GM23338 (cell line): ENCODE data around the gene CEP89. TPM values are rescaled to one million over a fixed set of nuclear protein-coding genes. Genes with fewer than 3 reads are reported as not detected.
A peak's percentile ranks its signal among the peaks of the same experiment; 100 is the strongest.

Experiments
- ATAC-seq: fragments of 200-7000 bp; cut with Tn5 transposase; 3 replicates; pipeline ENCODE4 v1.9.1; 2020
- DNase-seq: peaks from one replicate; pipeline ENCODE4 v3.0.0-alpha.2; 2015; ENCODE audit warnings: low spot score
- H2AFZ ChIP-seq: fragments of 200-600 bp; sonication (generic); 2 replicates; pipeline ENCODE4 v1.8.0; 2016; ENCODE audit warnings: antibody characterized with exemption, mild to moderate bottlenecking, moderate library complexity
- H3F3A ChIP-seq: fragments of 200-600 bp; sonication (generic); replicated peaks from 2 replicates; pipeline ENCODE4 v1.8.0; 2017; ENCODE audit warnings: antibody characterized with exemption, mixed run types, low read depth
- H3K27ac ChIP-seq: fragments of 200-600 bp; sonication (generic); 2 replicates; pipeline ENCODE4 v1.6.1; 2016; ENCODE audit warnings: low read depth
- H3K27me3 ChIP-seq: fragments of 200-600 bp; sonication (generic); 2 replicates; pipeline ENCODE4 v1.8.0; 2016; ENCODE audit warnings: mild to moderate bottlenecking, mixed run types, moderate library complexity; ENCODE audit not compliant: insufficient read depth
- H3K36me3 ChIP-seq: fragments of 200-600 bp; sonication (generic); 2 replicates; pipeline ENCODE4 v1.8.0; 2016; ENCODE audit warnings: mild to moderate bottlenecking; ENCODE audit not compliant: insufficient read depth
- H3K4me1 ChIP-seq: fragments of 200-600 bp; sonication (generic); 2 replicates; pipeline ENCODE4 v1.8.0; 2016; ENCODE audit warnings: mild to moderate bottlenecking, moderate library complexity; ENCODE audit not compliant: insufficient read depth
- H3K4me2 ChIP-seq: fragments of 200-600 bp; sonication (generic); 2 replicates; pipeline ENCODE4 v1.7.1; 2017; ENCODE audit warnings: mixed run types
- H3K4me3 ChIP-seq: fragments of 200-600 bp; sonication (generic); 2 replicates; pipeline ENCODE4 v1.6.1; 2016; ENCODE audit warnings: mixed run types
- H3K79me2 ChIP-seq: fragments of 200-600 bp; sonication (generic); replicated peaks from 2 replicates; pipeline ENCODE4 v1.8.0; 2017; ENCODE audit warnings: mild to moderate bottlenecking; ENCODE audit not compliant: insufficient read depth
- H3K9me2 ChIP-seq: fragments of 200-600 bp; sonication (generic); 2 replicates; pipeline ENCODE4 v1.8.0; 2017; ENCODE audit not compliant: insufficient read depth
- H4K20me1 ChIP-seq: fragments of 200-600 bp; sonication (generic); replicated peaks from 2 replicates; pipeline ENCODE4 v1.8.0; 2017; ENCODE audit warnings: mild to moderate bottlenecking; ENCODE audit not compliant: insufficient read depth
- H3K27ac Mint-ChIP-seq: 2 replicates; pipeline ENCODE4 v1.8.0; 2020; ENCODE audit warnings: inconsistent platforms, mild to moderate bottlenecking, moderate library complexity, mixed read lengths
- H3K27me3 Mint-ChIP-seq: 3 replicates; pipeline ENCODE4 v1.8.0; 2022; ENCODE audit warnings: low read depth, mild to moderate bottlenecking, moderate library complexity, mixed read lengths, inconsistent platforms; ENCODE audit not compliant: insufficient read depth, poor library complexity
- H3K36me3 Mint-ChIP-seq: 3 replicates; pipeline ENCODE4 v1.8.0; 2021; ENCODE audit warnings: low read depth, mild to moderate bottlenecking, inconsistent platforms, moderate library complexity, mixed read lengths
- H3K4me1 Mint-ChIP-seq: 3 replicates; pipeline ENCODE4 v1.8.0; 2020; ENCODE audit warnings: mild to moderate bottlenecking, inconsistent platforms, mixed read lengths
- H3K4me3 Mint-ChIP-seq: 3 replicates; pipeline ENCODE4 v1.8.0; 2021; ENCODE audit warnings: moderate library complexity, mild to moderate bottlenecking, inconsistent platforms, mixed read lengths
- H3K9me3 Mint-ChIP-seq: 3 replicates; pipeline ENCODE4 v1.8.0; 2020; ENCODE audit warnings: moderate library complexity, mild to moderate bottlenecking, inconsistent platforms, mixed read lengths
- CREB1 ChIP-seq: fragments of 250-450 bp; sonication (Bioruptor Pico); IDR thresholded peaks from 2 replicates; pipeline ENCODE4 v1.5.0; 2020; ENCODE audit warnings: low read depth, mild to moderate bottlenecking, moderate library complexity
- ETS1 ChIP-seq: IDR thresholded peaks from 2 replicates; pipeline ENCODE4 v1.6.1; 2016; ENCODE audit warnings: antibody characterized with exemption
- EZH2 ChIP-seq: fragments of 200-600 bp; sonication (generic); IDR thresholded peaks from one replicate; pipeline ENCODE4 v1.8.0; 2017; ENCODE audit warnings: antibody characterized with exemption, mild to moderate bottlenecking, low read depth; ENCODE audit not compliant: unreplicated experiment
- JUNB ChIP-seq: IDR thresholded peaks from one replicate; pipeline ENCODE4 v1.6.1; 2016; ENCODE audit warnings: antibody characterized with exemption; ENCODE audit not compliant: unreplicated experiment
- NANOG ChIP-seq: IDR thresholded peaks from 2 replicates; pipeline ENCODE4 v1.6.1; 2016; ENCODE audit warnings: antibody characterized with exemption, borderline replicate concordance
- POLR2AphosphoS5 ChIP-seq: IDR thresholded peaks from 2 replicates; pipeline ENCODE4 v1.6.1; 2016; ENCODE audit warnings: antibody characterized with exemption, low read depth
- ZNF114 ChIP-seq: fragments of 250-450 bp; sonication (Bioruptor Pico); IDR thresholded peaks from 2 replicates; pipeline ENCODE4 v1.5.0; 2020; ENCODE audit warnings: mild to moderate bottlenecking, moderate library complexity
- ZNF331 ChIP-seq: fragments of 250-450 bp; sonication (Bioruptor Pico); IDR thresholded peaks from 2 replicates; pipeline ENCODE4 v1.5.0; 2020; ENCODE audit warnings: low read depth, mild to moderate bottlenecking, moderate library complexity
- polyA plus RNA-seq: library from polyadenylated mRNA; unstranded; fragments of >200 nt; fragmentation: Nextera tagmentation; extraction: Ambion mirVana; gene quantifications from 2 replicates; pipeline ENCODE4 v1.2.1, GENCODE V29; 2016
- total RNA-seq: library from RNA; depleted of rRNA; stranded (reverse); fragments of >200 nt; shearing (Covaris generic); gene quantifications from 2 replicates; pipeline ENCODE4 v1.2.3, GENCODE V29; 2014
- TF ChIP-seq, protein P1 (sequence below): IDR thresholded peaks from one replicate; pipeline ENCODE4 v1.6.1; 2018; ENCODE audit warnings: antibody characterized with exemption; ENCODE audit not compliant: unreplicated experiment
- TF ChIP-seq, protein P2 (sequence below), 2 experiments: fragments of 200-600 bp in 1 of 2; sonication (generic) in 1 of 2; conservative IDR thresholded peaks; 2 replicates each; pipeline versions ENCODE4 v1.5.1 to v1.6.1; 2016 to 2017; ENCODE audit warnings: antibody characterized with exemption in 2 of 2, low read depth in 2 of 2, mild to moderate bottlenecking in 2 of 2, moderate library complexity in 1 of 2

Gene CEP89
- total and polyA plus RNA-seq, 2 experiments from 2014 or later: 13.4 to 17.5 TPM

- no peak overlapping the region for H3K27ac ChIP-seq
Observed at GRCh38 chr19:32881766-32882165, 90.0 kb downstream of the CEP89 start.

GRCh38 chr19:32880622-32881021 is 91.1 kb downstream of the CEP89 start:
- H3K4me1 ChIP-seq: no peaks in the 10 kb centered on the region
- no peaks in the 10 kb centered on the region for H3K9me2 ChIP-seq
- H3F3A ChIP-seq: no peaks in the 10 kb centered on the region
- H4K20me1 ChIP-seq: no peaks in the 10 kb centered on the region
- no peak overlapping the region for H3K4me3 ChIP-seq
- DNase-seq: no peak
- H3K27me3 ChIP-seq: no peaks in the 10 kb centered on the region
- ATAC-seq: no peak
- peaks cover under 1% of the 10 kb centered on the region; the same call in 2 of the 3 replicates for H3K4me1 Mint-ChIP-seq
- H3K27me3 Mint-ChIP-seq: peaks cover 4% of the 10 kb centered on the region
- H2AFZ ChIP-seq: no peak overlapping the region
- H3K79me2 ChIP-seq: no peaks in the 10 kb centered on the region
- H3K4me3 Mint-ChIP-seq: no peak overlapping the region
- H3K36me3 Mint-ChIP-seq: no peaks in the 10 kb centered on the region
- no peaks in the 10 kb centered on the region for H3K9me3 Mint-ChIP-seq
- no peak overlapping the region for H3K27ac ChIP-seq
- H3K36me3 ChIP-seq: no peaks in the 10 kb centered on the region
- no peak overlapping the region for H3K4me2 ChIP-seq
- H3K27ac Mint-ChIP-seq: no peak overlapping the region
- TF ChIP-seq POLR2AphosphoS5: no peak
- TF ChIP-seq, protein P1, sequence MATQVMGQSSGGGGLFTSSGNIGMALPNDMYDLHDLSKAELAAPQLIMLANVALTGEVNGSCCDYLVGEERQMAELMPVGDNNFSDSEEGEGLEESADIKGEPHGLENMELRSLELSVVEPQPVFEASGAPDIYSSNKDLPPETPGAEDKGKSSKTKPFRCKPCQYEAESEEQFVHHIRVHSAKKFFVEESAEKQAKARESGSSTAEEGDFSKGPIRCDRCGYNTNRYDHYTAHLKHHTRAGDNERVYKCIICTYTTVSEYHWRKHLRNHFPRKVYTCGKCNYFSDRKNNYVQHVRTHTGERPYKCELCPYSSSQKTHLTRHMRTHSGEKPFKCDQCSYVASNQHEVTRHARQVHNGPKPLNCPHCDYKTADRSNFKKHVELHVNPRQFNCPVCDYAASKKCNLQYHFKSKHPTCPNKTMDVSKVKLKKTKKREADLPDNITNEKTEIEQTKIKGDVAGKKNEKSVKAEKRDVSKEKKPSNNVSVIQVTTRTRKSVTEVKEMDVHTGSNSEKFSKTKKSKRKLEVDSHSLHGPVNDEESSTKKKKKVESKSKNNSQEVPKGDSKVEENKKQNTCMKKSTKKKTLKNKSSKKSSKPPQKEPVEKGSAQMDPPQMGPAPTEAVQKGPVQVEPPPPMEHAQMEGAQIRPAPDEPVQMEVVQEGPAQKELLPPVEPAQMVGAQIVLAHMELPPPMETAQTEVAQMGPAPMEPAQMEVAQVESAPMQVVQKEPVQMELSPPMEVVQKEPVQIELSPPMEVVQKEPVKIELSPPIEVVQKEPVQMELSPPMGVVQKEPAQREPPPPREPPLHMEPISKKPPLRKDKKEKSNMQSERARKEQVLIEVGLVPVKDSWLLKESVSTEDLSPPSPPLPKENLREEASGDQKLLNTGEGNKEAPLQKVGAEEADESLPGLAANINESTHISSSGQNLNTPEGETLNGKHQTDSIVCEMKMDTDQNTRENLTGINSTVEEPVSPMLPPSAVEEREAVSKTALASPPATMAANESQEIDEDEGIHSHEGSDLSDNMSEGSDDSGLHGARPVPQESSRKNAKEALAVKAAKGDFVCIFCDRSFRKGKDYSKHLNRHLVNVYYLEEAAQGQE: no peak
- no peak for TF ChIP-seq CREB1 (CRISPR knock-in tag)
- no peak for TF ChIP-seq JUNB
- TF ChIP-seq EZH2: no peak
- TF ChIP-seq ZNF331 (CRISPR knock-in tag): no peak
- TF ChIP-seq NANOG: no peak
- no peak for TF ChIP-seq ETS1

More at GRCh38 chr19:32881766-32882165, 90.0 kb downstream of the CEP89 start:
- Histone ChIP-seq H2AFZ (no peak overlapping the region), H3K4me1 (no peaks in the 10 kb centered on the region), H3K4me2 (no peak overlapping the region), H3K79me2 (no peaks in the 10 kb centered on the region), H4K20me1 (no peaks in the 10 kb centered on the region), H3F3A (no peaks in the 10 kb centered on the region), H3K4me3 (no peak overlapping the region), H3K9me2 (no peaks in the 10 kb centered on the region), H3K36me3 (no peaks in the 10 kb centered on the region), H3K27me3 (no peaks in the 10 kb centered on the region)
- no peak for ATAC-seq
- no peak for DNase-seq
- Mint-ChIP-seq H3K4me3 (no peak overlapping the region), H3K27ac (no peak overlapping the region), H3K36me3 (no peaks in the 10 kb centered on the region), H3K27me3 (peaks cover under 1% of the 10 kb centered on the region), H3K9me3 (no peaks in the 10 kb centered on the region), H3K4me1 (no peaks in the 10 kb centered on the region; the same call in 2 of the 3 replicates)
- TF ChIP-seq, protein P2, sequence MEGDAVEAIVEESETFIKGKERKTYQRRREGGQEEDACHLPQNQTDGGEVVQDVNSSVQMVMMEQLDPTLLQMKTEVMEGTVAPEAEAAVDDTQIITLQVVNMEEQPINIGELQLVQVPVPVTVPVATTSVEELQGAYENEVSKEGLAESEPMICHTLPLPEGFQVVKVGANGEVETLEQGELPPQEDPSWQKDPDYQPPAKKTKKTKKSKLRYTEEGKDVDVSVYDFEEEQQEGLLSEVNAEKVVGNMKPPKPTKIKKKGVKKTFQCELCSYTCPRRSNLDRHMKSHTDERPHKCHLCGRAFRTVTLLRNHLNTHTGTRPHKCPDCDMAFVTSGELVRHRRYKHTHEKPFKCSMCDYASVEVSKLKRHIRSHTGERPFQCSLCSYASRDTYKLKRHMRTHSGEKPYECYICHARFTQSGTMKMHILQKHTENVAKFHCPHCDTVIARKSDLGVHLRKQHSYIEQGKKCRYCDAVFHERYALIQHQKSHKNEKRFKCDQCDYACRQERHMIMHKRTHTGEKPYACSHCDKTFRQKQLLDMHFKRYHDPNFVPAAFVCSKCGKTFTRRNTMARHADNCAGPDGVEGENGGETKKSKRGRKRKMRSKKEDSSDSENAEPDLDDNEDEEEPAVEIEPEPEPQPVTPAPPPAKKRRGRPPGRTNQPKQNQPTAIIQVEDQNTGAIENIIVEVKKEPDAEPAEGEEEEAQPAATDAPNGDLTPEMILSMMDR (conservative IDR thresholded peaks at IDR 0.05; ENCODE audit: low read depth in 2 of 2): peak in 1 of 2 experiments; percentile 42; a peak in 2 of 4 replicates
- TF ChIP-seq ZNF114 (CRISPR knock-in tag): no peak
